Right lobe of liver (tissue), 4 donors: Measurements from ENCODE around the gene SLC39A11.

Source experiments
- POLR2A ChIP-seq: fragments of 450-650 bp; IDR thresholded peaks from one replicate; pipeline ENCODE4 v1.6.1; 2017; ENCODE audit warnings: antibody characterized with exemption, mild to moderate bottlenecking
- TF ChIP-seq, protein P1 (sequence below), 4 donors: fragments of 200-600 bp in 3 of 4; fragments of 450-650 bp in 1 of 4; IDR thresholded peaks; one replicate each; pipeline versions ENCODE4 v1.5.1 to v1.8.0; 2016 to 2022; ENCODE audit warnings: antibody characterized with exemption in 4 of 4, mild to moderate bottlenecking in 2 of 4
- donor health status: DM: no; HTN: no; CAD: no.
- donor health status: DM: no; HTN: no; CAD: no.
- donor health status: DM: no; HTN: yes; CAD: no.

DNA sequence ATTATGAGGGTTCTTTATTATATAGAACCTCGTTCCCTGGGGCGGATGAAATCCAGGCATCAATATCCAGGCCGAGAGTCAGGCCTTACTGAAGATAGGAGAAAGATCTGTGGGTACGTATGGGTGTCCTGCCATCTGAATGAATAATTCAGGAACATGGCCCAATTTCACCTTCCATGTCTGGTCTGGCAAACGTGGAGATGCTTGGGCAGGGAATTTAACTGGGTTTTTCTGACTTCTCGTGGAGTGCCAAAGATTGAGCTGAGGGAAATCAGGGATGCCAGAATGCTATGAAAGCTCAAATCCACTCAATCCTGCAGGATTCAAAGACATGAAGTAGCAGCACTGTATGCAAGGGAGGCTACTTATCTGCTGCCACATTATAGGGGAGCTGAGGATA is 302.8 kb downstream of the SLC39A11 start:
- TF ChIP-seq, protein P1, sequence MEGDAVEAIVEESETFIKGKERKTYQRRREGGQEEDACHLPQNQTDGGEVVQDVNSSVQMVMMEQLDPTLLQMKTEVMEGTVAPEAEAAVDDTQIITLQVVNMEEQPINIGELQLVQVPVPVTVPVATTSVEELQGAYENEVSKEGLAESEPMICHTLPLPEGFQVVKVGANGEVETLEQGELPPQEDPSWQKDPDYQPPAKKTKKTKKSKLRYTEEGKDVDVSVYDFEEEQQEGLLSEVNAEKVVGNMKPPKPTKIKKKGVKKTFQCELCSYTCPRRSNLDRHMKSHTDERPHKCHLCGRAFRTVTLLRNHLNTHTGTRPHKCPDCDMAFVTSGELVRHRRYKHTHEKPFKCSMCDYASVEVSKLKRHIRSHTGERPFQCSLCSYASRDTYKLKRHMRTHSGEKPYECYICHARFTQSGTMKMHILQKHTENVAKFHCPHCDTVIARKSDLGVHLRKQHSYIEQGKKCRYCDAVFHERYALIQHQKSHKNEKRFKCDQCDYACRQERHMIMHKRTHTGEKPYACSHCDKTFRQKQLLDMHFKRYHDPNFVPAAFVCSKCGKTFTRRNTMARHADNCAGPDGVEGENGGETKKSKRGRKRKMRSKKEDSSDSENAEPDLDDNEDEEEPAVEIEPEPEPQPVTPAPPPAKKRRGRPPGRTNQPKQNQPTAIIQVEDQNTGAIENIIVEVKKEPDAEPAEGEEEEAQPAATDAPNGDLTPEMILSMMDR (IDR thresholded peaks at IDR 0.05) = no peak
- TF ChIP-seq POLR2A = no peak
